ENCODE measurements around the gene TOMM34. TPM values are rescaled to one million over a fixed set of nuclear protein-coding genes. Genes with fewer than 3 reads are reported as not detected.
A peak's percentile ranks its signal among the peaks of the same experiment; 100 is the strongest.

Gene TOMM34
- total RNA-seq, 4 donors from 2014 or later = 5.8 to 14.8 (median 13.9) TPM

- Histone ChIP-seq H3K27me3 (no peaks in the 10 kb centered on the region), H3K36me3 (peaks cover 0 to 3% (median 3%) of the 10 kb centered on the region in 4 donors), H3K9me3 (no peaks in the 10 kb centered on the region), H3K4me1 (peaks cover 11 to 38% (median 30%) of the 10 kb centered on the region in 4 donors), H3K27ac (replicated peaks in 1 of 4) (peak overlapping the region; percentile 78 to 89 (median 86)), H3K4me3 (no peak overlapping the region)
- no peak for DNase-seq (ENCODE audit: extremely low spot score)
- intact Hi-C loops (cut with DNase I) = loop anchor here (10.0 kb wide), 1 partner anchor 216 kb away; the partner anchor contains the start of gene KCNK15
- WGBS = 58% methylated on average over 4 of the region's 4 CpGs
- no peak for TF ChIP-seq POLR2A (IDR thresholded peaks at IDR 0.05; ENCODE audit: low read depth)
- TF ChIP-seq EP300 (IDR thresholded peaks at IDR 0.05) = no peak
- TF ChIP-seq CTCF (IDR thresholded peaks at IDR 0.05) = no peak
- no peak for TF ChIP-seq POLR2AphosphoS5 (IDR thresholded peaks at IDR 0.05)
Measured at GRCh38 chr20:44961011-44961869, 1.0 kb upstream of the TOMM34 start.

DNA sequence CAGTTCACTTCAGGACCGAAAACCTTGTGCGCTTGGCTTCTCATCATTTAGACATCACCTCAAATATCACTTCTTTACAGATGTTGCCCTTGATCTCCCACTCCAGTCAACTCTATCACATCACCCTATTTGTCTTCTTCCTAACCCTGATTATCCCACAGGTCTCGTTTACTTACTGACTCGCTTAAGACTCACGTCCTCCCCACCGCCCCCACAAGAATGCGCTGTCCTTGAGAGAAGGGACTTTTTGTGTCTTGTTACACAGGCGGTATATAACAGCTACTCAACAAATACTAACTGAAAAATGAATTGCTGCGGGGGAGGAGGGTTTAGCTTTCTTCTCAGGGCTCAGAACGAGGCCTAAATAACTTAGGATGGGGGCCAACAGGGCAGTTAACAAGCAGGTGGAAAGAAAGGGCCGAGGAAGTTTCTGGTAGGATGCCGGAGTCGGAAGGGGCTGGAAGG is 527 bp downstream of the TOMM34 start:
- H3K36me3 ChIP-seq = peaks cover 7 to 19% (median 19%) of the 10 kb centered on the region in 4 donors
- peak overlapping the region; percentile 78 to 89 (median 86) for H3K27ac ChIP-seq (replicated peaks in 1 of 4)
- TF ChIP-seq CTCF (IDR thresholded peaks at IDR 0.05) (peak in 1 of 3 experiments; percentile 3), POLR2A (IDR thresholded peaks at IDR 0.05; ENCODE audit: low read depth) (no peak)
- H3K9me3 ChIP-seq = no peaks in the 10 kb centered on the region
- no peaks in the 10 kb centered on the region for H3K27me3 ChIP-seq
- intact Hi-C loops (cut with DNase I) = loop anchor here (5.0 to 10.0 kb wide), 2 partner anchors 47 to 215 kb away; partner anchors contain the start of genes KCNK15 and PABPC1L
- no peak for DNase-seq (ENCODE audit: extremely low spot score)
- WGBS = 3% methylated on average over 13 of the region's 13 CpGs
- peak overlapping the region; percentile 70 to 94 (median 79) for H3K4me3 ChIP-seq
- peaks cover 11 to 28% (median 22%) of the 10 kb centered on the region in 4 donors for H3K4me1 ChIP-seq

- intact Hi-C loops (cut with DNase I) = loop anchor here (5.0 kb wide), 1 partner anchor 47 kb away; the partner anchor contains the start of gene PABPC1L
- TF ChIP-seq POLR2A (IDR thresholded peaks at IDR 0.05; ENCODE audit: low read depth) (no peak), POLR2AphosphoS5 (IDR thresholded peaks at IDR 0.05) (no peak), EP300 (IDR thresholded peaks at IDR 0.05) (no peak), CTCF (IDR thresholded peaks at IDR 0.05) (no peak)
- Histone ChIP-seq H3K4me3 (peak overlapping the region; percentile 70 to 94 (median 79)), H3K27ac (replicated peaks in 1 of 4) (peak overlapping the region; percentile 78 to 89 (median 86)), H3K9me3 (no peaks in the 10 kb centered on the region), H3K27me3 (no peaks in the 10 kb centered on the region), H3K36me3 (peaks cover 12 to 24% (median 24%) of the 10 kb centered on the region in 4 donors), H3K4me1 (peaks cover 11 to 28% (median 22%) of the 10 kb centered on the region in 4 donors)
- WGBS = 19% methylated on average over 8 of the region's 8 CpGs
- no peak for DNase-seq (ENCODE audit: extremely low spot score)
Measured at GRCh38 chr20:44959082-44959637, 1.0 kb downstream of the TOMM34 start.

DNA sequence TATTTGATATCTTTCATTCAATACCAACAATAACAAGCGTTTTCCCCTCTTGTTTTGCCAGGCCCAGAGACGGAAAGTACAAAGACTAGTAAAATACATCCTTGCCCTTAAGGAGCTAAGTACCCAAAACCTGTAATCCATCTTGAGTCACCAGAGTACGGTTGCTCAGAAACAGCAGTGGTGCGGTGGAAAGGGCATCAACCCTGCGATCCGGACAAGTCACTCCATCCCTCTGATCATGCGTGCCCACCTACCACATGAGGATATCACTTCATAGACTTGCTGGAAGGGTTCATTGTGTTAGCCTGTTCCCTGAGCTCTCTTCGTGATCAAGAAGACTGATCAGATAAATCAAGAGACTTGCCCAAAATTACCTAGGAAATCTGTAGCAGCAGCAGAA is 1.9 kb downstream of the TOMM34 start:
- Histone ChIP-seq H3K4me1 (peaks cover 11 to 28% (median 22%) of the 10 kb centered on the region in 4 donors), H3K27ac (replicated peaks in 1 of 4) (no peak overlapping the region), H3K36me3 (peaks cover 15 to 33% (median 33%) of the 10 kb centered on the region in 4 donors), H3K27me3 (no peaks in the 10 kb centered on the region), H3K4me3 (no peak overlapping the region), H3K9me3 (no peaks in the 10 kb centered on the region)
- no peak for TF ChIP-seq POLR2AphosphoS5 (IDR thresholded peaks at IDR 0.05)
- no peak for TF ChIP-seq EP300 (IDR thresholded peaks at IDR 0.05)
- TF ChIP-seq POLR2A (IDR thresholded peaks at IDR 0.05; ENCODE audit: low read depth) = no peak
- TF ChIP-seq CTCF (IDR thresholded peaks at IDR 0.05) = no peak
- WGBS = 98% methylated on average over 7 of the region's 8 CpGs
- intact Hi-C loops (cut with DNase I) = loop anchor here (5.0 kb wide), 1 partner anchor 46 kb away; the partner anchor contains the start of gene PABPC1L
- no peak for DNase-seq (ENCODE audit: extremely low spot score)
